H9 (cell line): ENCODE measurements around the gene UNCX. TPM values are rescaled to one million over a fixed set of nuclear protein-coding genes. Genes with fewer than 3 reads are reported as not detected.

Experiments
- DNase-seq: peaks from one replicate; pipeline ENCODE4 v3.0.0-alpha.2; 2017
- H2AFZ ChIP-seq: one replicate; pipeline ENCODE4 v1.6.1; 2013; ENCODE audit warnings: mild to moderate bottlenecking, low read length, control low read depth, moderate library complexity
- H2AK5ac ChIP-seq: 2 replicates; pipeline ENCODE4 v1.6.1; 2013; ENCODE audit warnings: low read length, control low read depth, mixed read lengths; ENCODE audit not compliant: insufficient read length
- H2BK120ac ChIP-seq: one replicate; pipeline ENCODE4 v1.6.1; 2013; ENCODE audit warnings: low read depth, mild to moderate bottlenecking, low read length, control low read depth, inconsistent platforms; ENCODE audit not compliant: poor library complexity, severe bottlenecking
- H2BK12ac ChIP-seq: 2 replicates; pipeline ENCODE4 v1.6.1; 2013; ENCODE audit warnings: low read length, control low read depth, mixed read lengths, low read depth; ENCODE audit not compliant: insufficient read length
- H2BK15ac ChIP-seq: 2 replicates; pipeline ENCODE4 v1.6.1; 2013; ENCODE audit warnings: low read depth, low read length, control low read depth
- H2BK20ac ChIP-seq: one replicate; pipeline ENCODE4 v1.6.1; 2013; ENCODE audit warnings: low read depth, mild to moderate bottlenecking, low read length, control low read depth, inconsistent platforms; ENCODE audit not compliant: poor library complexity, severe bottlenecking
- H2BK5ac ChIP-seq: 2 replicates; pipeline ENCODE4 v1.6.1; 2013; ENCODE audit warnings: low read length, control low read depth, mixed read lengths; ENCODE audit not compliant: insufficient read length
- H3K14ac ChIP-seq: 2 replicates; pipeline ENCODE4 v1.6.1; 2013; ENCODE audit warnings: low read length, control low read depth; ENCODE audit not compliant: insufficient read depth
- H3K18ac ChIP-seq: 2 replicates; pipeline ENCODE4 v1.6.1; 2013; ENCODE audit warnings: low read depth, mild to moderate bottlenecking, mixed read lengths, low read length, control low read depth; ENCODE audit not compliant: insufficient read length
- H3K23ac ChIP-seq: 2 replicates; pipeline ENCODE4 v1.6.1; 2013; ENCODE audit warnings: low read length, control low read depth, mixed read lengths, low read depth; ENCODE audit not compliant: insufficient read length
- H3K23me2 ChIP-seq: 2 replicates; pipeline ENCODE4 v1.6.1; 2013; ENCODE audit warnings: low read depth, mild to moderate bottlenecking, mixed read lengths, low read length, control low read depth; ENCODE audit not compliant: insufficient read length, poor library complexity, severe bottlenecking
- H3K27ac ChIP-seq: 2 replicates; pipeline ENCODE4 v1.5.1; 2013; ENCODE audit warnings: low read length, control low read depth, mixed read lengths, low read depth; ENCODE audit not compliant: insufficient read length
- H3K27me3 ChIP-seq: 2 replicates; pipeline ENCODE4 v1.6.1; 2013; ENCODE audit warnings: low read length, control low read depth, inconsistent platforms; ENCODE audit not compliant: insufficient read depth
- H3K4ac ChIP-seq: 2 replicates; pipeline ENCODE4 v1.6.1; 2013; ENCODE audit warnings: low read depth, mild to moderate bottlenecking, control low read depth, inconsistent platforms, low read length, moderate library complexity
- H3K4me1 ChIP-seq: 2 replicates; pipeline ENCODE4 v1.6.1; 2013; ENCODE audit warnings: low read length, control low read depth, inconsistent platforms; ENCODE audit not compliant: insufficient read depth
- H3K4me2 ChIP-seq: 2 replicates; pipeline ENCODE4 v1.6.1; 2013; ENCODE audit warnings: low read length, control low read depth, mixed read lengths; ENCODE audit not compliant: insufficient read length, insufficient read depth
- H3K56ac ChIP-seq: 2 replicates; pipeline ENCODE4 v1.6.1; 2013; ENCODE audit warnings: low read depth, mild to moderate bottlenecking, mixed read lengths, low read length, control low read depth; ENCODE audit not compliant: insufficient read length
- H3K79me1 ChIP-seq: 2 replicates; pipeline ENCODE4 v1.6.1; 2013; ENCODE audit warnings: low read depth, mild to moderate bottlenecking, moderate library complexity, low read length, control low read depth, inconsistent platforms; ENCODE audit not compliant: insufficient read depth, poor library complexity, severe bottlenecking
- H3K79me2 ChIP-seq: 2 replicates; pipeline ENCODE4 v1.6.1; 2013; ENCODE audit warnings: low read length, control low read depth, inconsistent platforms; ENCODE audit not compliant: insufficient read depth
- H3K9ac ChIP-seq: 2 replicates; pipeline ENCODE4 v1.6.1; 2013; ENCODE audit warnings: low read length, control low read depth, mixed read lengths; ENCODE audit not compliant: insufficient read length; ENCODE audit errors: extremely low read depth
- H3K9me3 ChIP-seq: one replicate; pipeline ENCODE4 v1.6.1; 2013; ENCODE audit warnings: low read depth, low read length, inconsistent platforms; ENCODE audit not compliant: control insufficient read depth
- H3T11ph ChIP-seq: one replicate; pipeline ENCODE4 v1.6.1; 2013; ENCODE audit warnings: mild to moderate bottlenecking, low read length, control low read depth, inconsistent platforms
- H4K20me1 ChIP-seq: one replicate; pipeline ENCODE4 v1.6.1; 2013; ENCODE audit not compliant: control insufficient read depth, insufficient read length, insufficient read depth
- H4K5ac ChIP-seq: 2 replicates; pipeline ENCODE4 v1.6.1; 2013; ENCODE audit warnings: low read depth, mild to moderate bottlenecking, mixed read lengths, low read length, control low read depth; ENCODE audit not compliant: insufficient read length
- H4K8ac ChIP-seq: replicated peaks from 2 replicates; pipeline ENCODE4 v1.6.1; 2013; ENCODE audit warnings: low read length, control low read depth, mixed read lengths, low read depth; ENCODE audit not compliant: insufficient read length
- H4K91ac ChIP-seq: 2 replicates; pipeline ENCODE4 v1.6.1; 2013; ENCODE audit warnings: low read depth, mild to moderate bottlenecking, moderate library complexity, mixed read lengths, low read length, control low read depth; ENCODE audit not compliant: insufficient read length
- H3K27ac Mint-ChIP-seq, 3 experiments: 2 replicates in 2 of 3; 3 replicates in 1 of 3; pipeline ENCODE4 v1.8.0; 2020 to 2021; ENCODE audit warnings: mixed read lengths in 3 of 3, mild to moderate bottlenecking in 1 of 3, moderate library complexity in 1 of 3
- H3K27me3 Mint-ChIP-seq: 2 replicates; pipeline ENCODE4 v1.8.0; 2021; ENCODE audit warnings: low read depth, mild to moderate bottlenecking, moderate library complexity, mixed read lengths
- H3K36me3 Mint-ChIP-seq, 3 experiments: 2 replicates in 2 of 3; 3 replicates in 1 of 3; pipeline ENCODE4 v1.8.0; 2020 to 2021; ENCODE audit warnings: low read depth in 3 of 3, mixed read lengths in 3 of 3; ENCODE audit not compliant: insufficient read depth in 1 of 3
- H3K4me1 Mint-ChIP-seq, 2 experiments: 2 replicates each; pipeline ENCODE4 v1.8.0; 2020; ENCODE audit warnings: mixed read lengths in 2 of 2
- H3K4me3 Mint-ChIP-seq, 2 experiments: 2 replicates in 1 of 2; 3 replicates in 1 of 2; pipeline ENCODE4 v1.8.0; 2020 to 2021; ENCODE audit warnings: mild to moderate bottlenecking in 2 of 2, mixed read lengths in 2 of 2, moderate library complexity in 1 of 2
- H3K9me3 Mint-ChIP-seq, 2 experiments: 2 replicates in 1 of 2; 3 replicates in 1 of 2; pipeline ENCODE4 v1.8.0; 2020; ENCODE audit warnings: mild to moderate bottlenecking in 2 of 2, mixed read lengths in 2 of 2, moderate library complexity in 1 of 2
- WGBS: extraction: QIAGEN DNeasy Blood & Tissue Kit; methylation state at CpG from one replicate; pipeline ENCODE4 v1.1.7; 2013; ENCODE audit warnings: missing lambda C conversion rate, low lambda C conversion rate, mixed read lengths; ENCODE audit not compliant: insufficient read length; ENCODE audit errors: extremely low coverage; 5-methylcytosine and 5-hydroxymethylcytosine counted together
- total RNA-seq: library from RNA; stranded (reverse); gene quantifications from 2 replicates; pipeline ENCODE4 v1.2.1, GENCODE V29; 2021
- TF ChIP-seq, protein P1 (sequence below): fragments of 200-600 bp; sonication (generic); conservative IDR thresholded peaks from 3 replicates; pipeline ENCODE4 v1.8.0; 2021; ENCODE audit warnings: antibody characterized with exemption, mild to moderate bottlenecking

UNCX gene
- total RNA-seq, 1 experiment from 2014 or later, result not detected

DNA sequence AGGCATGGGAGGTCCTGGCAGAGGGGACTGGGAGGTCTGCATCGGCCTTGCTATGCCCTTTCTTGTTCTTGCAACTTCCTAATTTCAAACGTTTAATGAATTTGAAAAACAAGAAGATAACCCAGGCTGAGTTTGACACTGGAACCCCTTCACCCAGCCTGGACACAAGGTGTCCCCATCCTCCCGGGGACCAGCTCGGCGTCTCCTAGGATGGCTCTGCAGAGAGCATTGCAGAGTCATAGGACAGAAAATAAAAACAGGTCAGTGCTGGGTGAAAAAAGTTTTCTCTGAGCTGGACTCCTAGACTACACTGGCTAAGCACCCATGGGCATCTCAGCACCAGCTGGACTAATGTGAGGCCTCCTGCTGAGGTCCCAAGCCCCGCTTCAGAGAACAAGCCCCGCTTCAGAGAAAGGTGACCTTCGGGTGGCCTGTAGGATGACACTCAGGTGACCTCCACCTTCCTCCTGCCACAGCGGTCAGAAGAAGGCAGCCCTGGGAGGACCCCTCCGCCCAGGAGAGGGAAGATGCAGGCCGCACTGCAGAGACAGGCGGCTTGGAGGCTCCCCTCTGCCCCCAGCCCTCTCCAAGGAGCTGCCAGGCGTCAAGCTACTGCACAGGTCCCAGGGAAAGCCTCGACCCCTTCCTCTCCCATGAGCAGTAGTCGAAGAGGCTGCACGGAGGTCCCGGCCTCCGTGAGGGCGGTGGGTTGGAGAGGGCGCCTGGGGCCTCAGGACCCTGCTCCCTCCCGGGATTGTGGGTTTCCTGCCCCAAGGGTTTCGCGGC lies 9.3 kb upstream of the UNCX start:
- peak overlapping the region; percentile 58 for H3K4me2 ChIP-seq
- no peak overlapping the region for H3K23ac ChIP-seq
- H2BK20ac ChIP-seq, result no peak overlapping the region
- H4K91ac ChIP-seq, result no peak overlapping the region
- H4K8ac ChIP-seq, result no peak overlapping the region
- no peaks in the 10 kb centered on the region for H3K79me2 ChIP-seq
- H3K4ac ChIP-seq, result no peak overlapping the region
- H4K5ac ChIP-seq, result no peak overlapping the region
- no peak overlapping the region for H3K18ac ChIP-seq
- H3K9me3 ChIP-seq, result no peaks in the 10 kb centered on the region
- H3K9ac ChIP-seq, result no peak overlapping the region
- Mint-ChIP-seq H3K27ac (no peak overlapping the region), H3K9me3 (0 out of 5 replicates have a peak, but pooled peaks cover 0 to 2% of the 10 kb centered on the region in 2 experiments), H3K36me3 (no peaks in the 10 kb centered on the region), H3K4me1 (peaks cover 16 to 36% of the 10 kb centered on the region in 2 experiments), H3K4me3 (peak overlapping the region in 1 of 2 experiments; percentile 65; a peak in 3 of 5 replicates), H3K27me3 (peaks cover 100% of the 10 kb centered on the region)
- H2AK5ac ChIP-seq, result no peak overlapping the region
- H2BK120ac ChIP-seq, result no peak overlapping the region
- no peaks in the 10 kb centered on the region; the same call in 1 of the 2 replicates for H3K4me1 ChIP-seq
- no CpG with 5 or more reads among the region's 23 CpGs for WGBS
- no peaks in the 10 kb centered on the region for H3K79me1 ChIP-seq
- no peak for DNase-seq
- peaks cover 51% of the 10 kb centered on the region for H3K27me3 ChIP-seq
- peaks cover 11% of the 10 kb centered on the region for H3K23me2 ChIP-seq
- H2BK15ac ChIP-seq, result no peak overlapping the region
- H2BK5ac ChIP-seq, result no peak overlapping the region
- H4K20me1 ChIP-seq, result no peaks in the 10 kb centered on the region
- H3K14ac ChIP-seq, result no peak overlapping the region
- no peak overlapping the region for H3K56ac ChIP-seq
- H3T11ph ChIP-seq, result no peak overlapping the region
- TF ChIP-seq, protein P1, sequence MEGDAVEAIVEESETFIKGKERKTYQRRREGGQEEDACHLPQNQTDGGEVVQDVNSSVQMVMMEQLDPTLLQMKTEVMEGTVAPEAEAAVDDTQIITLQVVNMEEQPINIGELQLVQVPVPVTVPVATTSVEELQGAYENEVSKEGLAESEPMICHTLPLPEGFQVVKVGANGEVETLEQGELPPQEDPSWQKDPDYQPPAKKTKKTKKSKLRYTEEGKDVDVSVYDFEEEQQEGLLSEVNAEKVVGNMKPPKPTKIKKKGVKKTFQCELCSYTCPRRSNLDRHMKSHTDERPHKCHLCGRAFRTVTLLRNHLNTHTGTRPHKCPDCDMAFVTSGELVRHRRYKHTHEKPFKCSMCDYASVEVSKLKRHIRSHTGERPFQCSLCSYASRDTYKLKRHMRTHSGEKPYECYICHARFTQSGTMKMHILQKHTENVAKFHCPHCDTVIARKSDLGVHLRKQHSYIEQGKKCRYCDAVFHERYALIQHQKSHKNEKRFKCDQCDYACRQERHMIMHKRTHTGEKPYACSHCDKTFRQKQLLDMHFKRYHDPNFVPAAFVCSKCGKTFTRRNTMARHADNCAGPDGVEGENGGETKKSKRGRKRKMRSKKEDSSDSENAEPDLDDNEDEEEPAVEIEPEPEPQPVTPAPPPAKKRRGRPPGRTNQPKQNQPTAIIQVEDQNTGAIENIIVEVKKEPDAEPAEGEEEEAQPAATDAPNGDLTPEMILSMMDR, result peak; percentile 43; the same call in 2 of the 3 replicates
- no peak overlapping the region for H2BK12ac ChIP-seq
- H2AFZ ChIP-seq, result no peak overlapping the region
- no peak overlapping the region for H3K27ac ChIP-seq
